Measurements from ENCODE around the gene UBE2S.

Gene UBE2S

GRCh38 chr19:55358943-55359908, 48.4 kb downstream of the UBE2S start:
- DNase-seq, result no peak

DNA sequence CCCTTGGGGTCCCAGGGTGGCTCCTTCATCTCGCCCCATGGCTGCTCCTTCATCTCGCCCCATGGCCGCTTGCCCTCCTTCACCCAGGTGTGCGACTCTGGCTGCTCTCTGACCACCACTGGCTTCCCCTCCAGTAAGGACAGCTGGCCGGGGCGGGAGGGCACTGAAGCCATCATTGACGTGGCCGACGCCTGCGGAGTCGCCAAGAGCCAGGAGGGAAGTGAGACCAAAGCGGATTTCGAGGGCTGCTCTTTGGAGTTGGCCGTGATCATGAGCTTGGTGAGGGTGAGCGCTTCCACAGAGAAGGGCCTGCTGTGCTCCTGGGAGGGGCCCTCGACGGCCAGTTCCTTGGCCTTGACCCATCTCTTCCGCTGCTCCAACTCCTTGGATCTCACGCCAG, 49.1 kb downstream of the UBE2S start:
- DNase-seq, result no peak

GRCh38 chr19:55355213-55355821, 52.3 kb downstream of the UBE2S start:
- no peak for DNase-seq

DNA sequence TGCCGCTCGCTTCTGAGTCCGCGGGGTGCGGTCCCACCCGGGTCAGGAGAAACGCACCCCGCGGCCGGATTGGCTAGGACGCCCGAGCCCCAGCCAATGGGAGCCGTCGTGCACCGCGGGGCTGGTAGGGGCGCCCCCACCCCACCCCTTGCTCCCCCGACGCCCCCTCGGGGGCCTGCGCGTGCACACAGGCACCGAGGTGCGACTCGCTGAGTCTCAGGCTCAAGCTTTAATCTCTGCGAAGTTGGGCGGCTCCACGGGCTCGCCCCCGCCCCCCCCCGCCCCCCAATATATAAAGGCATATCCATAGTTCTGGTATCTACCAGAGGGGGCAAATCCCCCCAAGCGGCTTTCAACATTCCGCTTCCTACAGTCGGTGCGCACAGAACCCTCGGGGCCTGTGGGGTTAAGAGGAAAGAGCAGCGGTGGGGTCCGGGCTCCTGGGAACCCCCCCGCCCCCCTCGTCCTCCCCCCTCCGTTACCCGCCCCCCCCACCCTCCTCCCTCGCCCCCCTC, 52.8 kb downstream of the UBE2S start, which contains the start of gene COX6B2:
Gene COX6B2 (minus strand): TSS at position 22 of the 515 bp plus-strand sequence. CDS start 198 bp downstream, outside the sequence.
- no peak for DNase-seq

DNA sequence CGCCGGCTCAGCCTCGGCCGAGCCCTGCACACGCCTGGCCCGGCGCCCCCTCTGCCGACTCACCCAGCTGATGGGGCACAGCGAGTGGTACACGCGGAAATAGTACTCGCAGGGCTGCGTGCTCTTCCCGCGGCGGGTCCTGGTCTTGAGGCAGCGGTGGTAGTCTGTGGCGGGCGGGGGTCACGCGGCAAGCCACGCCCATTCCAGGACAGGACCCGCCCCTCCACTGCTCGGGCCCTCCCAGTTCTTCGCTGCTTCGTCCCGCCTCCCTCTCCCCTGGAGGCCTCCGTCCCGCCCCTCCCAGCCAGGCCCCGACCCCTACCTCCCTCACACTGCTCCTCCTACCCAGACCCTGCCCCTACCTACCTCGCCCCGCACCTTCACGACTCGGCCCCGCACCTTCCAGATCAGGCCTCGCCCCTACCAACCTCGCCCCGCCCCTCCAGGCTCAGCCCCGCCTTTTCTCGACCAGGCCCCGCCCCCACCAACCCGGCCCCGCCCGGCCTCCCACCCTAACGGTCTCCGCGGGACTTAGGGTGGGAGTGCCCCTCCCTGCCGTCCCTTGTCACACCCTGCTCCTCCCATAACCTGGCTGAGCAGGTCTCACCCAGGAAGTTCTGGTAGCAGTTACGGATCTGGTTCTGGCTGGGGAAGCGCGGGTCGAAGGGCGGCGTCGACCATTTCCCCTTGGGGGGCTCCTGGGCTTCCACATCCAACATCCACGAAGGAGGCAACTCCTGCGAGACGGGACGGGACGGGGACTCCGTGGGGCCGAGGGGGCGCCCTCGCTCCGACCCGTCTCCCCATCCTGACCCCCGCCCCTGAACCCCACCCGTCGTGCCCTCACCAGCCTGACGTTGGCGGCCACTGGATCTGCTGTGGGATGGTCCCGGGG, 53.5 kb downstream of the UBE2S start:
- DNase-seq, result no peak

DNA sequence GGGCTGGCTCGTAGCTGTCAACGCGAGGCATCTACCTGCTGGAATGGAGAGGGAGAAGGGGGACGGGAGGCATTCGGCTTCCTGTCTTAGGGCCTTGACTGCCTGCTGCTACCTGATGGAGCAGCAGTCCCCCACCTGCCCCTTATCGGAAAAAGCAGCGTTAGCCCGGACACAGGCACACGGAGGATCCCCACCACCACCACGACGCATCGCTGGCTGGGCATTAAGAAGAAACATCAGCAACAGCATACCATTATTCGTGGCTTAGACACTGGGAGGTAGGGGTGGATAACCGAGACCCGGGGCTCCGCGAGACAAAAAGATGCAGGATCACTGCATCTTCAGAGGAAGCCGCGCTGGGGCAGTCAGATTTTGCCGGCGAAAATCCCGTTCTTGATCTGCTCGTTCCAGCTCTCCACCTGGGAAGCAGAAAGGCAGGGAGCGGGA, 54.2 kb downstream of the UBE2S start:
- DNase-seq, result no peak

GRCh38 chr19:55352549-55353145, 54.9 kb downstream of the UBE2S start:
- no peak for DNase-seq

- DNase-seq, result no peak
Measured at GRCh38 chr19:55352040-55352439, 55.5 kb downstream of the UBE2S start.

- DNase-seq, result no peak
Measured at GRCh38 chr19:55350620-55351315, 56.8 kb downstream of the UBE2S start.
